Upper lobe of left lung (tissue), 6 donors: ENCODE measurements around the gene NAIF1. TPM values are rescaled to one million over a fixed set of nuclear protein-coding genes. Genes with fewer than 3 reads are reported as not detected.
A peak's percentile ranks its signal among the peaks of the same experiment; 100 is the strongest.

Experiments
- ATAC-seq, 2 donors: fragments of 200-7000 bp; cut with Tn5 transposase; one replicate each; pipeline ENCODE4 v1.9.1; 2022; ENCODE audit warnings: mild to moderate bottlenecking in 2 of 2, moderate library complexity in 2 of 2; ENCODE audit not compliant: low FRiP score in 2 of 2
- DNase-seq, 2 donors: peaks; one replicate each; pipeline ENCODE4 v3.0.0-alpha.2; 2019 to 2020
- H3K27ac ChIP-seq, 4 donors: fragments of 200-600 bp; sonication (generic); one replicate each; pipeline ENCODE4 v1.5.1; 2016 to 2019
- H3K27me3 ChIP-seq, 4 donors: fragments of 200-600 bp; sonication (generic); one replicate each; pipeline ENCODE4 v1.5.1; 2017 to 2019
- H3K36me3 ChIP-seq, 4 donors: fragments of 200-600 bp; sonication (generic); one replicate each; pipeline ENCODE4 v1.5.1; 2016 to 2019
- H3K4me1 ChIP-seq, 4 donors: fragments of 200-600 bp; sonication (generic); one replicate each; pipeline ENCODE4 v1.5.1; 2018 to 2019
- H3K4me3 ChIP-seq, 4 donors: fragments of 200-600 bp; sonication (generic); one replicate each; pipeline ENCODE4 v1.5.1; 2017 to 2019; ENCODE audit warnings: mild to moderate bottlenecking in 2 of 4, moderate library complexity in 1 of 4
- H3K9me3 ChIP-seq, 4 donors: fragments of 200-600 bp; sonication (generic); one replicate each; pipeline ENCODE4 v1.5.1; 2018 to 2019
- CTCF ChIP-seq, 6 experiments: fragments of 450-650 bp in 4 of 6; fragments of 200-600 bp in 2 of 6; sonication (generic) in 2 of 6; IDR thresholded peaks; one replicate each; pipeline ENCODE4 v1.5.1; 2016 to 2019; ENCODE audit warnings: antibody characterized with exemption in 6 of 6
- EP300 ChIP-seq, 4 donors: sonication (generic); formaldehyde crosslinking; IDR thresholded peaks; one replicate each; pipeline ENCODE4 v1.5.1; 2017; ENCODE audit warnings: antibody characterized with exemption in 4 of 4, control low read depth in 2 of 4
- POLR2A ChIP-seq, 4 donors: fragments of 450-650 bp; IDR thresholded peaks; one replicate each; pipeline ENCODE4 v1.5.1; 2016 to 2017; ENCODE audit warnings: antibody characterized with exemption in 4 of 4, mild to moderate bottlenecking in 2 of 4
- POLR2AphosphoS5 ChIP-seq, 2 donors: sonication (generic); formaldehyde crosslinking; IDR thresholded peaks; one replicate each; pipeline ENCODE4 v1.5.1; 2017; ENCODE audit warnings: antibody characterized with exemption in 2 of 2
- WGBS, 2 donors: methylation state at CpG; one replicate each; pipeline ENCODE4 v1.1.5; 2017 to 2018; 5-methylcytosine and 5-hydroxymethylcytosine counted together
- total RNA-seq, 6 donors: library from RNA; depleted of rRNA in 4 of 6; stranded (reverse); fragments of >200 nt in 4 of 6; gene quantifications; one replicate each; pipeline versions ENCODE4 v1.1.0 to v1.2.1, GENCODE V29; 2016 to 2021
- donor health status: DM: no; HTN: no; CAD: no; lungs with moderate emphysema.
- donor health status: DM: no; HTN: yes; CAD: no; lungs with severe emphysema.

The NAIF1 gene
- total RNA-seq, 6 donors from 2014 or later = 8.0 to 37.7 (median 13.0) TPM

- peak; percentile 38 to 56 for ATAC-seq
- no peak overlapping the region for H3K4me3 ChIP-seq
- H3K36me3 ChIP-seq = no peaks in the 10 kb centered on the region
- peak overlapping the region; percentile 57 to 88 (median 86) for H3K27ac ChIP-seq
- WGBS, 2 donors = 45 to 70% methylated on average over 3 of the region's 3 CpGs
- no peak for TF ChIP-seq EP300 (IDR thresholded peaks at IDR 0.05)
- TF ChIP-seq POLR2AphosphoS5 (IDR thresholded peaks at IDR 0.05) = no peak
- TF ChIP-seq CTCF (IDR thresholded peaks at IDR 0.05) = no peak
- no peak for TF ChIP-seq POLR2A (IDR thresholded peaks at IDR 0.05)
- no peak for DNase-seq
- peaks cover 34 to 47% (median 42%) of the 10 kb centered on the region in 4 donors for H3K4me1 ChIP-seq
- H3K27me3 ChIP-seq = no peaks in the 10 kb centered on the region
- H3K9me3 ChIP-seq = no peaks in the 10 kb centered on the region
Observed at GRCh38 chr9:128054087-128054486, 13.0 kb downstream of the NAIF1 start.

GRCh38 chr9:128053560-128053959 lies 13.6 kb downstream of the NAIF1 start:
- Histone ChIP-seq H3K4me3 (no peak overlapping the region), H3K36me3 (no peaks in the 10 kb centered on the region), H3K27me3 (no peaks in the 10 kb centered on the region), H3K27ac (peak overlapping the region in 3 of 4 donors; percentile 57 to 88 (median 87)), H3K9me3 (no peaks in the 10 kb centered on the region), H3K4me1 (peaks cover 34 to 47% (median 42%) of the 10 kb centered on the region in 4 donors)
- TF ChIP-seq EP300 (IDR thresholded peaks at IDR 0.05) (no peak), POLR2A (IDR thresholded peaks at IDR 0.05) (peak in 1 of 4 donors; percentile 11), CTCF (IDR thresholded peaks at IDR 0.05) (no peak), POLR2AphosphoS5 (IDR thresholded peaks at IDR 0.05) (peak in 1 of 2 donors; percentile 26)
- ATAC-seq (peak in 1 of 2 donors; percentile 68), DNase-seq (peak in 1 of 2 donors; percentile 74)
- WGBS, 2 donors = 77 to 78% methylated on average over 11 of the region's 11 CpGs

GRCh38 chr9:128051932-128052709 lies 15.0 kb downstream of the NAIF1 start:
- TF ChIP-seq EP300 (IDR thresholded peaks at IDR 0.05) (no peak), CTCF (IDR thresholded peaks at IDR 0.05) (no peak), POLR2A (IDR thresholded peaks at IDR 0.05) (no peak), POLR2AphosphoS5 (IDR thresholded peaks at IDR 0.05) (no peak)
- Histone ChIP-seq H3K9me3 (no peaks in the 10 kb centered on the region), H3K27ac (no peak overlapping the region), H3K36me3 (no peaks in the 10 kb centered on the region), H3K27me3 (no peaks in the 10 kb centered on the region), H3K4me1 (peaks cover 24 to 34% (median 32%) of the 10 kb centered on the region in 4 donors), H3K4me3 (no peak overlapping the region)
- no peak for ATAC-seq
- WGBS, 2 donors = 83 to 94% methylated on average over 9 to 15 of the region's 15 CpGs
- no peak for DNase-seq

GRCh38 chr9:128049843-128050242 lies 17.3 kb downstream of the NAIF1 start:
- DNase-seq (no peak), ATAC-seq (no peak)
- H3K9me3 ChIP-seq = no peaks in the 10 kb centered on the region
- no peaks in the 10 kb centered on the region for H3K27me3 ChIP-seq
- no peaks in the 10 kb centered on the region for H3K36me3 ChIP-seq
- peaks cover 5 to 11% (median 11%) of the 10 kb centered on the region in 4 donors for H3K4me1 ChIP-seq
- no peak for TF ChIP-seq POLR2A (IDR thresholded peaks at IDR 0.05)
- no peak for TF ChIP-seq POLR2AphosphoS5 (IDR thresholded peaks at IDR 0.05)
- TF ChIP-seq EP300 (IDR thresholded peaks at IDR 0.05) = no peak
- no peak overlapping the region for H3K4me3 ChIP-seq
- peak overlapping the region in 1 of 4 donors; percentile 21 for H3K27ac ChIP-seq
- WGBS, 2 donors = 36 to 56% methylated on average over 3 of the region's 3 CpGs

- no peak for ATAC-seq
- TF ChIP-seq EP300 (IDR thresholded peaks at IDR 0.05) (no peak), POLR2A (IDR thresholded peaks at IDR 0.05) (no peak), CTCF (IDR thresholded peaks at IDR 0.05) (no peak), POLR2AphosphoS5 (IDR thresholded peaks at IDR 0.05) (no peak)
- no peak overlapping the region for H3K4me3 ChIP-seq
- H3K27me3 ChIP-seq = no peaks in the 10 kb centered on the region
- no peak overlapping the region for H3K27ac ChIP-seq
- no peaks in the 10 kb centered on the region for H3K36me3 ChIP-seq
- no peaks in the 10 kb centered on the region for H3K4me1 ChIP-seq
- no peak for DNase-seq
- H3K9me3 ChIP-seq = no peaks in the 10 kb centered on the region
Observed at GRCh38 chr9:128048663-128049062, 18.5 kb downstream of the NAIF1 start.
